ENCODE measurements around the gene MYH4. TPM values are rescaled to one million over a fixed set of nuclear protein-coding genes. Genes with fewer than 3 reads are reported as not detected.

Gene MYH4
- total RNA-seq, 1 donor from 2014 or later: not detected

Other genes with a start within 250 kb of the MYH4 start
- gene MYH13, start 96.6 kb downstream of the MYH4 start, total RNA-seq: not detected in 2 replicates
- gene MYH8, start 47.6 kb downstream of the MYH4 start, total RNA-seq: 0.10 TPM in 1 of 2 replicates, not detected in the other
- not detected in 2 replicates for gene MYH1, start 49.0 kb upstream of the MYH4 start, total RNA-seq
- 0.02 TPM in 1 of 2 replicates, not detected in the other for gene MYH2, start 80.1 kb upstream of the MYH4 start, total RNA-seq
- 1.9 TPM in 2 replicates for gene MYH3, start 187.8 kb upstream of the MYH4 start, total RNA-seq
- gene SCO1, start 228.0 kb upstream of the MYH4 start, total RNA-seq: 36.0 TPM in 2 replicates
- gene ADPRM, start 228.0 kb upstream of the MYH4 start, total RNA-seq: 11.1 and 11.3 TPM in 2 replicates

Measured in astrocyte (in vitro differentiated cells and primary cell).